Measurements from ENCODE around the gene FARSB. TPM values are rescaled to one million over a fixed set of nuclear protein-coding genes. Genes with fewer than 3 reads are reported as not detected.

Gene FARSB
- total and polyA plus RNA-seq, 2 experiments from 2014 or later: 10.6 to 26.7 TPM

- Histone ChIP-seq H3K9me3 (ENCODE audit: low read depth) (no peaks in the 10 kb centered on the region), H3K4me3 (no peak overlapping the region), H3K27me3 (no peaks in the 10 kb centered on the region), H3K27ac (no peak overlapping the region), H3K4me1 (ENCODE audit: low read depth) (peaks cover 5% of the 10 kb centered on the region), H3K36me3 (peaks cover 49% of the 10 kb centered on the region)
- no peak for TF ChIP-seq CTCF (IDR thresholded peaks at IDR 0.05; ENCODE audit: low read depth, low read length)
- DNase-seq (ENCODE audit: low read depth in 1 of 2, low spot score in 1 of 2): no peak
These were observed 28.1 kb downstream of the FARSB start for GRCh38 chr2:222627764-222628163.

GRCh38 chr2:222623756-222624309 is 32.1 kb downstream of the FARSB start:
- Histone ChIP-seq H3K9me3 (ENCODE audit: low read depth) (no peaks in the 10 kb centered on the region), H3K4me3 (no peak overlapping the region), H3K27ac (peak overlapping the region; percentile 7), H3K36me3 (peaks cover 36% of the 10 kb centered on the region), H3K4me1 (ENCODE audit: low read depth) (peaks cover 5% of the 10 kb centered on the region), H3K27me3 (no peaks in the 10 kb centered on the region)
- DNase-seq (ENCODE audit: low read depth in 1 of 2, low spot score in 1 of 2): no peak
- TF ChIP-seq CTCF (IDR thresholded peaks at IDR 0.05; ENCODE audit: low read depth, low read length): no peak

GRCh38 chr2:222622910-222623309 is 33.0 kb downstream of the FARSB start:
- H3K36me3 ChIP-seq: peaks cover 33% of the 10 kb centered on the region
- H3K27me3 ChIP-seq: no peaks in the 10 kb centered on the region

GRCh38 chr2:222621893-222622292 is 34.0 kb downstream of the FARSB start:
- no peak overlapping the region for H3K4me3 ChIP-seq
- no peaks in the 10 kb centered on the region for H3K9me3 ChIP-seq (ENCODE audit: low read depth)
- no peaks in the 10 kb centered on the region for H3K27me3 ChIP-seq
- no peak overlapping the region for H3K27ac ChIP-seq
- peaks cover 5% of the 10 kb centered on the region for H3K4me1 ChIP-seq (ENCODE audit: low read depth)
- no peak for TF ChIP-seq CTCF (IDR thresholded peaks at IDR 0.05; ENCODE audit: low read depth, low read length)
- H3K36me3 ChIP-seq: peaks cover 27% of the 10 kb centered on the region
- DNase-seq (ENCODE audit: low read depth in 1 of 2, low spot score in 1 of 2): no peak

More at GRCh38 chr2:222622910-222623309, 33.0 kb downstream of the FARSB start:
- H3K4me3 ChIP-seq: no peak overlapping the region
- TF ChIP-seq CTCF (IDR thresholded peaks at IDR 0.05; ENCODE audit: low read depth, low read length): no peak
- peaks cover 5% of the 10 kb centered on the region for H3K4me1 ChIP-seq (ENCODE audit: low read depth)
- H3K9me3 ChIP-seq (ENCODE audit: low read depth): no peaks in the 10 kb centered on the region
- no peak overlapping the region for H3K27ac ChIP-seq
- DNase-seq (ENCODE audit: low read depth in 1 of 2, low spot score in 1 of 2): no peak

- DNase-seq (ENCODE audit: low read depth in 1 of 2, low spot score in 1 of 2): no peak
- TF ChIP-seq CTCF (IDR thresholded peaks at IDR 0.05; ENCODE audit: low read depth, low read length): no peak
- Histone ChIP-seq H3K27me3 (no peaks in the 10 kb centered on the region), H3K36me3 (peaks cover 17% of the 10 kb centered on the region), H3K9me3 (ENCODE audit: low read depth) (no peaks in the 10 kb centered on the region), H3K27ac (no peak overlapping the region), H3K4me1 (ENCODE audit: low read depth) (no peaks in the 10 kb centered on the region), H3K4me3 (no peak overlapping the region)
These were observed 40.6 kb downstream of the FARSB start for GRCh38 chr2:222615320-222615719.
